ENCODE data around the gene CD34.

- no peak for TF ChIP-seq EP300 (IDR thresholded peaks at IDR 0.05)
- TF ChIP-seq POLR2AphosphoS5 (IDR thresholded peaks at IDR 0.05): no peak
These were observed 42.0 kb upstream of the CD34 start for GRCh38 chr1:207952617-207953542.
